Measurements from ENCODE around the gene C19orf81. TPM values are rescaled to one million over a fixed set of nuclear protein-coding genes. Genes with fewer than 3 reads are reported as not detected.

Gene C19orf81
- total RNA-seq, 1 donor from 2014 or later: 7.9 TPM

DNA sequence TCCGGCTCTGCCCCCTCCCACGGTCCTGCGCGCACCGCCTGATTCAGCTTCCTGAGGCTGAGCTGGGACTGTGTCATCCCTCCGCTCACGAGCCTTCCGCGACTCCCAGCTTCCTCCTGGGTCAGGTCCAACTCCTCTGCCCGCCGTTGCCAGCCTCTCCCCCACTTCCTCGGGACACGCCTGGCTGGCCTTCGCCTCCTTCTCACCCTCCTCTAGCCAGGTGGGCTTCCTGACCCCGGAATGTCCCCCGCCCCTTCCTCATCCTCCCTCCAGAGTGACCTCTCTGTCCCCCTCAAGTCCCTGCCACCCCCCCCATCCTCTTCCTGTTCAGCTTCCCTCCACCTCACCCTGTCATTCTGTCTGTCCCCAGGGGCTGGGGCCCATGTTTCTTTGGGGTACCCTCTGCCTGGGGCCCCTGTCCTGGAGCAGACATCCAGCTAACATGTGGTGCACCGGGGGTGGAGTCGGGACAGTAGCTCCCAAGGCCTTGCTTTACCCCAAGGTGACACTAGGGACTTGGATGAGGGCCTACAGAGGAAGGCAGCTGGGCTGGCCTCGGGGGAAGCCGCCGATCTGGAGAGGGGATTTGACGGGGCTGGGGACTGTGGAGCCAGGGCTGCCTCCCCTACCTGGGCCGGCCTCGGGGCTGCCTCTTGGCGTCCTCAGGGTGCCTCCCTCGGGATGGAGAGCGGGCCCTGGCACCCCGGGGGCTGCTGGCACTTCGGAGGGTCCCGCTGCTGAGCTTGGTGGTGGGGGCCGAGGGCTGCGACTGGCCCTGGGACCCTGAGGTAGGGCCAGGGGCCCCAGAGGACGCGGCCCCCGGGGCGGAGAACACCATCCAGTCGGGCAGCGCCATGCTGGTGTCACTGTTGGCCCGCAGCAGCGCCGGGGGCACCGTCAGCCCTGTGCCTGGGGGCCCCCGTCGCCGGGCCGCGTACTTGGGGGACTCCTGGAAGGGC, 53.9 kb downstream of the C19orf81 start:
- Mint-ChIP-seq H3K36me3 (ENCODE audit: low read depth) (no peaks in the 10 kb centered on the region), H3K9me3 (no peaks in the 10 kb centered on the region), H3K4me1 (peaks cover 8% of the 10 kb centered on the region), H3K4me3 (no peak overlapping the region), H3K27me3 (ENCODE audit: low read depth) (peaks cover 64% of the 10 kb centered on the region), H3K27ac (ENCODE audit: unreplicated experiment) (no peak overlapping the region)
- DNase-seq (ENCODE audit: low read depth, low spot score): no peak
- TF ChIP-seq, protein P1, sequence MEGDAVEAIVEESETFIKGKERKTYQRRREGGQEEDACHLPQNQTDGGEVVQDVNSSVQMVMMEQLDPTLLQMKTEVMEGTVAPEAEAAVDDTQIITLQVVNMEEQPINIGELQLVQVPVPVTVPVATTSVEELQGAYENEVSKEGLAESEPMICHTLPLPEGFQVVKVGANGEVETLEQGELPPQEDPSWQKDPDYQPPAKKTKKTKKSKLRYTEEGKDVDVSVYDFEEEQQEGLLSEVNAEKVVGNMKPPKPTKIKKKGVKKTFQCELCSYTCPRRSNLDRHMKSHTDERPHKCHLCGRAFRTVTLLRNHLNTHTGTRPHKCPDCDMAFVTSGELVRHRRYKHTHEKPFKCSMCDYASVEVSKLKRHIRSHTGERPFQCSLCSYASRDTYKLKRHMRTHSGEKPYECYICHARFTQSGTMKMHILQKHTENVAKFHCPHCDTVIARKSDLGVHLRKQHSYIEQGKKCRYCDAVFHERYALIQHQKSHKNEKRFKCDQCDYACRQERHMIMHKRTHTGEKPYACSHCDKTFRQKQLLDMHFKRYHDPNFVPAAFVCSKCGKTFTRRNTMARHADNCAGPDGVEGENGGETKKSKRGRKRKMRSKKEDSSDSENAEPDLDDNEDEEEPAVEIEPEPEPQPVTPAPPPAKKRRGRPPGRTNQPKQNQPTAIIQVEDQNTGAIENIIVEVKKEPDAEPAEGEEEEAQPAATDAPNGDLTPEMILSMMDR (conservative IDR thresholded peaks at IDR 0.05): no peak

DNA sequence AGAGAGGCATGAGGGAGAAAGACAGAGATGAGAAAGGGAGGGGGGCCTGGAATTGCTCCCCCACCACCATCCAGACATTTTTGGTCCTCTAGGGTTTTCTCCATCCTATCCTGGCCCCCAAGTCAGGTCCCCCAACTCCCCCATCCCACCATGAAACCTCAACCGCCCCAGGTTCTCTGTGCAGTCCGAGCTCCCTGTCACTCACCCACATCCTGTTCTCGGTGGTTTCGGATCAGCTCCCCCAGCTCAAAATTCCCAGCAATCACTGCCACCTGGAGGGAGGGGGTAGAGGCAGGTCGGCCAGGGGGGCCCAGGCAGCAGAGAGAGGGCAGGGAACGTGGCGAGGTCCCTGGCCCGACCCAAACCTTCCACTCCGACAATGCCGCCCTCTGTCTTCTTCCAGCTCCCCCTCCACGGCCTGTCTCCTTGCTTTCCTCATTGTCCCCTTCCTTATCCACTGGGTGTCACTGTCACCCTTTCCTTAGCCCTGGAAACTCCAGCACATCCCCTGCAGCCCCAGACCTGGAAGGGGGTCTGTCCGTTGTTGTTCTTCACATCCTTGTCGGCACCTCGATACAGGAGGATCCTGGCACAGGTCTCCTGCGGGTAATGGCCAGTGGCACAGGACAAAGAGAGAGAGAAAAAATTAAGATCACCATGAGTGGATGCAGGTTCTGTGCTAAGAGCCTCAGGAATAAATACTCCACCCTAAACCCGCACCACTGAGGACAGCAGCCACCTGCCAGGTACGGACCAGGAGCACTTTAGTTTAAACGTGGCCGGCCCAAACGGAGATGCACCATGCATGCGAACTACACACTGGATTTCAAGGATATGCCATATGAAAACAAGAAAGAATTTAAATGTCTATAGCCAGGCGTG, 54.9 kb downstream of the C19orf81 start:
- H3K27ac Mint-ChIP-seq (ENCODE audit: unreplicated experiment): no peak overlapping the region
- H3K36me3 Mint-ChIP-seq (ENCODE audit: low read depth): no peaks in the 10 kb centered on the region
- TF ChIP-seq, protein P1 (conservative IDR thresholded peaks at IDR 0.05): peak; percentile 35
- no peak for DNase-seq (ENCODE audit: low read depth, low spot score)
- peaks cover 8% of the 10 kb centered on the region for H3K4me1 Mint-ChIP-seq
- no peaks in the 10 kb centered on the region for H3K9me3 Mint-ChIP-seq
- peaks cover 54% of the 10 kb centered on the region for H3K27me3 Mint-ChIP-seq (ENCODE audit: low read depth)
- H3K4me3 Mint-ChIP-seq: peak overlapping the region; percentile 31

DNA sequence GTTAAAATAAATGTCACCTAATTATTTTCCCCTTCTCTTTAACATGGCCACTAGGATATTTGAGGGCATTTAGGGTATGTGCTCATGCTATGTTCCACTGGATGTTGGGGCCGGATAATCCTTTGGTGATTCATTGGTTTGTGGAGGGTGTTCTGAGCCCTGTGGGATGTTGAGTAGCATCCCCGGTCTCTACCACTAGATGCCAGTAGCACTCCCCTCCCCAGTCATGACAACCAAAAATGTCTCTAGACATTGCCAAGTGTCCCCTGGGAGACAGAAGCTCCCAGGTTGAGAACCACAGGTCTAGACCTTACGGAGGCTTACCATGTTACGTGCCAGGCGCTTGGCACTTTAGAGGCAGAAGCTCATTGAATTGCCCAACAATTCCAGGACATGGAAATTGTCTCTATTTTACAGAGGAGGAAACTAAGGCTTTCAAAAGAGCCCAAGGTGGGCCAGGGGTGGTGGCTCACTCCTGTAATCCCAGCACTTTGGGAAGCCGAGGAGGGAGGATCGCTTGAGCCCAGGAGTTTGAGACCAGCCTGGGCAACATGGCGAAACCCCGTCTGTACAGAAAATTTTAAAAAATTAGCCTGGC, 56.3 kb downstream of the C19orf81 start:
- TF ChIP-seq, protein P1 (conservative IDR thresholded peaks at IDR 0.05): peak; percentile 70
- Mint-ChIP-seq H3K27me3 (ENCODE audit: low read depth) (peaks cover 42% of the 10 kb centered on the region), H3K27ac (ENCODE audit: unreplicated experiment) (no peak overlapping the region), H3K4me1 (peaks cover 8% of the 10 kb centered on the region), H3K4me3 (no peak overlapping the region), H3K9me3 (no peaks in the 10 kb centered on the region), H3K36me3 (ENCODE audit: low read depth) (no peaks in the 10 kb centered on the region)
- DNase-seq (ENCODE audit: low read depth, low spot score): peak; percentile 39

DNA sequence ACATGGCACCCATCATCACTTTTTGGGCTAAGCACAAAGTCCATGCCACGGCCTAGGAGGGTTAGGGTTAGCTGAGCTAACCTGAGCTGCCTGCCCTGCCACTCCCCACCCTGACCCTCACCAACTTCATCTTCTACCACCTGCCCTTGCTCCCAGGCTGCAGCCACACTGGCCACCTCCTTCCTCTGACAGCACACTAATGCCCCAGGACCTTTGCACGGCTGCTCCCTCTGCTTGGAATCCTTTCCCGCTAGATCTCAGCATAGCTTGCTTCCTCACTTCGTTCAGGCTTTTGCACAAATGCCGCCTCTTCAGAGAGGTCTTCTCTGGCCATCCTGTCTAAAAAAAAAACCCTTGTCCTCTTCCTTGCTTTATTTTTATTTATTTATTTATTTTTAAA, 57.1 kb downstream of the C19orf81 start:
- Mint-ChIP-seq H3K4me3 (no peak overlapping the region), H3K27ac (ENCODE audit: unreplicated experiment) (no peak overlapping the region), H3K27me3 (ENCODE audit: low read depth) (peaks cover 39% of the 10 kb centered on the region), H3K36me3 (ENCODE audit: low read depth) (no peaks in the 10 kb centered on the region), H3K4me1 (peaks cover 8% of the 10 kb centered on the region), H3K9me3 (no peaks in the 10 kb centered on the region)
- DNase-seq (ENCODE audit: low read depth, low spot score): no peak
- TF ChIP-seq, protein P1 (conservative IDR thresholded peaks at IDR 0.05): no peak

DNA sequence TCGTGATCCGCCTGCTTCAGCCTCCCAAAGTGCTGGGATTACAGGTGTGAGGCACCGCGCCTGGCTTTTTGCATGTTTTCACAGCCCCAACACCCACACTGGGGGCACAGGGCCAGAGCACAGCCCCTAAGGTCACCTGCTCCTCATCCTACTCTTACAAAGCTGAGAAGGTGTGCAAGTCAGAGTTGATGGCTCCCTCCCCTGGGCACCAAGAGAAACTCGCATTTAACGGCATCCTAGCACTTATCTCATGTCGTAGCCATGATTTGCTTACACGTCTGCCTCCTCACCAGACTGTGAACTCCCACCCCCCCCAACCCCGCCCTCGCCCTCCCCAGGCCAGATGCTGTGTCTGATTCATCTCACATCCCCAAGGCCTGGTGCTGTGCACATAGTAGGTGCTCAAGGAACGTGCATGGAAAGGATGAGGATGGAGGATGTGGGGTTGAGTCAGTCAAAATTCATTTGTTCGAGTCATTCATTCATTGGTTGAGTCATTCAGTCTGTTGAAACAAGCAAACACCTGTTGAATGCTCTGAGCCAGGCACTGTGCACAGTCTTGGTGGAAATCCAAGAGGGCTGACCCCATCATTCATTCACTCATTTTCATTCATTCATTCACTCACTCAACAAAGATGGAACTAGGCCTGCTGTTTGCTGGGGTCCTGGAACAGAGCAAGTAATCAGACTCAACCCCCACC, 59.1 kb downstream of the C19orf81 start:
- peaks cover 35% of the 10 kb centered on the region for H3K27me3 Mint-ChIP-seq (ENCODE audit: low read depth)
- peaks cover 8% of the 10 kb centered on the region for H3K4me1 Mint-ChIP-seq
- DNase-seq (ENCODE audit: low read depth, low spot score): no peak
- H3K27ac Mint-ChIP-seq (ENCODE audit: unreplicated experiment): no peak overlapping the region
- no peak overlapping the region for H3K4me3 Mint-ChIP-seq
- H3K36me3 Mint-ChIP-seq (ENCODE audit: low read depth): no peaks in the 10 kb centered on the region
- TF ChIP-seq, protein P1 (conservative IDR thresholded peaks at IDR 0.05): no peak
- H3K9me3 Mint-ChIP-seq: no peaks in the 10 kb centered on the region

All from neural crest cell (in vitro differentiated cells).